GM21367 (cell line): ENCODE measurements around the gene TNS2.
"Not testable (repeated sequence)": the region's sequence is repeated elsewhere in the genome, so short reads cannot be mapped to it uniquely, and the experiment has no call there.

Source experiments
- ATAC-seq: cut with Tn5 transposase; IDR thresholded peaks from one replicate; pipeline ENCODE4 v1.9.1; 2021; ENCODE audit not compliant: unreplicated experiment

The TNS2 gene

GRCh38 chr12:53093777-53094393, 44.0 kb downstream of the TNS2 start:
- no peak for ATAC-seq

GRCh38 chr12:53094394-53094787, 44.5 kb downstream of the TNS2 start:
- ATAC-seq: no peak

GRCh38 chr12:53094796-53095595, 45.1 kb downstream of the TNS2 start:
- not testable (repeated sequence) for ATAC-seq

GRCh38 chr12:53095596-53095895, 45.7 kb downstream of the TNS2 start:
- ATAC-seq: not testable (repeated sequence)

GRCh38 chr12:53096089-53096741, 46.4 kb downstream of the TNS2 start:
- no peak for ATAC-seq

GRCh38 chr12:53096759-53097158, 46.9 kb downstream of the TNS2 start:
- ATAC-seq: no peak

GRCh38 chr12:53097207-53097563, 47.3 kb downstream of the TNS2 start:
- no peak for ATAC-seq

GRCh38 chr12:53097564-53098353, 47.9 kb downstream of the TNS2 start, which contains the start of gene IGFBP6:
Gene IGFBP6 (plus strand): TSS chr12:53097667. CDS start chr12:53097718, 51 bp downstream.
- ATAC-seq: no peak

- no peak for ATAC-seq
These were observed 48.6 kb downstream of the TNS2 start for GRCh38 chr12:53098354-53098981.

- no peak for ATAC-seq
These were observed 49.4 kb downstream of the TNS2 start for GRCh38 chr12:53099071-53099882.

- no peak for ATAC-seq
These were observed 50.7 kb downstream of the TNS2 start for GRCh38 chr12:53100466-53101151.

- no peak for ATAC-seq
These were observed 51.4 kb downstream of the TNS2 start for GRCh38 chr12:53101266-53101665.

GRCh38 chr12:53101931-53102781, 52.3 kb downstream of the TNS2 start:
- no peak for ATAC-seq

- no peak for ATAC-seq
These were observed 53.3 kb downstream of the TNS2 start, which contains the start of gene SOAT2 for GRCh38 chr12:53102883-53103807. Gene SOAT2 (plus strand): TSS chr12:53103486. CDS start chr12:53103578, 92 bp downstream.

- no peak for ATAC-seq
These were observed 54.0 kb downstream of the TNS2 start for GRCh38 chr12:53103860-53104305.

GRCh38 chr12:53105256-53105655, 55.4 kb downstream of the TNS2 start:
- no peak for ATAC-seq

GRCh38 chr12:53105712-53106439, 56.0 kb downstream of the TNS2 start:
- no peak for ATAC-seq
